Measurements from ENCODE around the gene GEMIN8. TPM values are rescaled to one million over a fixed set of nuclear protein-coding genes. Genes with fewer than 3 reads are reported as not detected.

The GEMIN8 gene, protein sequence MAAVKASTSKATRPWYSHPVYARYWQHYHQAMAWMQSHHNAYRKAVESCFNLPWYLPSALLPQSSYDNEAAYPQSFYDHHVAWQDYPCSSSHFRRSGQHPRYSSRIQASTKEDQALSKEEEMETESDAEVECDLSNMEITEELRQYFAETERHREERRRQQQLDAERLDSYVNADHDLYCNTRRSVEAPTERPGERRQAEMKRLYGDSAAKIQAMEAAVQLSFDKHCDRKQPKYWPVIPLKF
- 17.4 TPM for total RNA-seq

DNA sequence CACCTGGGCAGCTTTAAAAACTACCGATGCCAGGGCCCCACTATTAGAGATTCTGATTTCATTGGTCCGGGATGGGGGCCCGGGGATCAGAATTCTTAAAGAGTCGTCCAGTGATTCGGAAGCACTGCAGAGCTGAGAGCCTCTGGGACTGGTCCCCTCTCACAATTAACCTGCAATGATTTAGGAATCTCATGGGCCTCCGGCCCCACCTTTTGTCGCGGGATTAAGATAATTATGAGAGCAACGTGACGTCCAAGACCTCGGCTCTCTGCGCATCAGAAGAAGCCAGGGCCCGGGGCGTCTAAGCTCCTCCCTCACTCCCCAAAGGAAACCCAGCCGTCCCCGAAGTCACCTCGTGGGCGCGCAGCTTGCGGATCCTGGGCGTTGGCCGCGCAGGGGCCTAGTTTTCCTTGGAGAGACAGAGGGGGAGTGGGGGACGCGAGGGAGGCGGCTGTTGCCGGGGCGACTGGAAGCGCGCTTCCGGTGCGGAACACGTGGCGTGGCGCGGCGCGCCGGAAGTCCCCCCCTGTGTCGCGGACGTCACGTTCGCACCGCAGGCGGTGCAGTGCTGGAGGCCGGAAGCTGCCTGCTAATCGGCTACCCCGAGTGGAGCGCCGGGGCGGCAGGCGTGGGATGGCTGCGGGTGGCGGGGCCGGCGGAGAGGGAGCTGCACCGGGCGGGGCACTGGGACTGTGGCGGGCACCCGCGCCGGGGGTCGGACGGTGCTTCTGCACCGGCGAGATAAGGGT lies at the start of gene GEMIN8:
TSS of gene GEMIN8 (minus strand) at position 468 of the 749 bp plus-strand sequence. CDS start 8,414 bp downstream, outside the sequence.
- peak; percentile 95 for ATAC-seq

DNA sequence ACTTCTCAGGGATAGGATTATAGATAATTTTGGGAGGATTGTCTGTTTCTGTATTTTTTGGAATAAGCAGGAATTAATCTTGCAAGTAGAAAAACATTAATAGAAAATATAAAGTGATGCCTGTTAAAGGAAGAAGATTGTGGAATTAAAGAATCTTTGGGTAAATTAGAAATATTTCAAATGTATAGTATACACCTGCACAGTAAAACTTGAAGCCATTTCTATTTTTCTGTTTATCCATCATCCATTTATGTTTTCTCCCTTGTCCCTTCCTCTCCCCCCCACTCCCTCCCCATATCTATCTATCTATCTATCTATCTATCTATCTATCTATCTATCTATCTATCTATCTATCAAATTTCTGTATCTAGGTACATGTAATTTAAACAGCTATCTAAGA lies 46.9 kb upstream of the GEMIN8 start:
- no peak for ATAC-seq

DNA sequence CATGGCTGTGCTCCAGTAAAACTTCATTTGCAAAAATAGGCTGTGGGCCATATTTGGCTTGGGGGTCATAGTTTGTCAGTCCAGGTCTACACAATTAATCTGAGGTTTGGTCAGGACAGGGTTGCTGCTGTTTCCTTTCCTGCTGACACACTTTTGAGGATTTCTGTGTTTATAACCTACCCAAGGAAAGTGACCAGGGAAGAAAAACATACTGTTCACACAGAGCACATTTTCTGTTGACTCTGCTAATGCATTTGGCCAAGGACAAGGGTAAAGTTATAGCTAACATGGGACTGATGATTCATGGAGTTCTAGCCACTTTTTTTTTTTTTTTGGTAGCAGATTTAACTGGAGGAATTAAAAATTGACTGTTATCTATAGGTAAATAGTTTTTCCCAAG lies 43.9 kb upstream of the GEMIN8 start:
- no peak for ATAC-seq

DNA sequence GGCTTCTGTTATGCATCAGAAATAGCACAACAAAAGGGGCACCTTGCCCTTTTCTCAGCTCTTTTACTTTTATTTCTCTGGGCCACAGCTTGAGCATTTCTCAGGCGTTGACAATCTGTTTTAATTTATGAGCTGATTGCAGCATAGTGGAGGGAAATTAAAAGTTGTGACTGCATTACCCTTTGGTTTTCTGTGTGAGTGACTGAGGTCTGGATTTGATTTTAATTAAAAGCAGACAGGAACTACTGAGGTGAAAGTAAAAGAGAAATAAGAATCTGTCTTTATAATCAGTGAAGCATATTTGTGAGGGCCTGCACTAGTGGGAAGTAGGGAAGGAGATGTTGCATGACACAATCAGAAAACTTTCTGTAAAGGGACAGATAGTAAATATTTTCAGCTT lies 43.4 kb upstream of the GEMIN8 start:
- no peak for ATAC-seq

DNA sequence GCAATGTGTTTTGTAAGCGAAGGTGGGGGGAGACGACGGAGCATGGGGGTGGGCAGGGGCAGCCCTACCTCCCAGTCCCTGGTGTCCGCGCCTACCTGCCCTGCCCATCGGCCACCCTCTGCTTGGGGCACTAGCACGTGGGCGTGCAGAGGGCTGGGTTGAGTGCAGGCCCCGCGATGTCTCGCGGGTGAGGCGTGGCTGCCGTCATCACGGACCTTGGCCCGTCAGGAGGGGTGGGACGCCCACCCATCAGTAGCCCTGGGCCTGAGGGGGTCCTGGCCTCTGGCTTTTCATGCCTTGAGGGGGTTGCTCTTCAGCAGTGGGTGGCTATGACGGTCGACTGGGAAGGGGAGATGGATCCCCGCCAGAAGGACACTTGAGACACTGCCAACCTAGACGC lies 36.1 kb upstream of the GEMIN8 start:
- ATAC-seq = no peak

DNA sequence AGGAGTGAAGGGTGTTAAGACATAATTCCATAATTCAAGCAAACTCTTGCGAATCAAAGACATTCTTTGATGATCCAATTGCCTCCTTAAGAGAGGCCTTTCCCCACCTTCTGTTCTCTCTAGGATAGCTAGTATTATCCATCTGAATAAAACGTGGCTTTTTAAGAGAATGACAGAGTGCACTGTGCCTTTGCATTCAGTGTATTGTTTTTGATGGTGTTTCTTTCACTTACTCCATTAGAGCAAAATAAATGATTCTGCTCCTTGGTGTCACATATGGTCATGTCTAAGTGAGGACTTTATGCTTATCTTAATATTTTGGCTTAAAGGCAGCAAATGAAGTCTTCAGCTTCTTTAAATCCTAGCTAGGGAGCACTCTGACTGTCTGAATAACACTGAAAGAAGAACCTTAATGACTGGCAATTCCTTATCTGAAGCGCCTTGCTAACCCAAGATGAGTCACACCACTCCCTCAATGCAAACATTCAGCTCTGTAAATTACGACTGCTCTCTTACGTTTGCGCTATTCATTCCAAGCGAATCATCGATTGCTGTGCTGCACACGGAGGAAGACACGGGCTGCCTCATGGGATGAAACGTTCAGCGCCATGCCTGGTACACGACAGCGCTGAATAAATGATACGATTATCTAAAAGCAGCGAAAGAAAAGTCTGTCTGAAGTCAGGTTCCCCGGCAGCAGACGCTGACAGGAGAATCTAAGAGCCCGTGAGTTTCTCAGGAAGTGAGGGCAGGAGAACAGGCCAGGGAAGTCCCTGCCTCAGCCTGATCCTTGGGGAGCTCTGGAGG lies 35.1 kb upstream of the GEMIN8 start:
- no peak for ATAC-seq

DNA sequence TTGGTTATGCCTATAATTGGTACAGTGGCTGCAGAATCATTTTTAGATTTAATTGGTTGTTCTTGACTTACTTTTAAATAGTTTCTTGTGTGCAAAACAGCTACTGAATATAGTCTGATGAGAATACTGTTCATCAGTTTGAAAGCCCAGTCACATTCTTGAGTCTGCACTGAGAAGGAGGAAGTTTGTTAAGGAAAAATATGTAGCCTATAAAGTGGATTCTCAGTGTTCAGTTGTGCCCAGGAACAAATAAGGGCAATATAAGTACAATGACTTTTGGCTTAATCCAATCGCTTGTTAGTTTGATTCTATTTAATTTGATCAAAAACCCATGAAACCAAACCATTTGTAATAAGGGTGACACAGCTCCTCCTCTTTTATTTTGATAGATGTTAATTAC lies 32.8 kb upstream of the GEMIN8 start:
- no peak for ATAC-seq

DNA sequence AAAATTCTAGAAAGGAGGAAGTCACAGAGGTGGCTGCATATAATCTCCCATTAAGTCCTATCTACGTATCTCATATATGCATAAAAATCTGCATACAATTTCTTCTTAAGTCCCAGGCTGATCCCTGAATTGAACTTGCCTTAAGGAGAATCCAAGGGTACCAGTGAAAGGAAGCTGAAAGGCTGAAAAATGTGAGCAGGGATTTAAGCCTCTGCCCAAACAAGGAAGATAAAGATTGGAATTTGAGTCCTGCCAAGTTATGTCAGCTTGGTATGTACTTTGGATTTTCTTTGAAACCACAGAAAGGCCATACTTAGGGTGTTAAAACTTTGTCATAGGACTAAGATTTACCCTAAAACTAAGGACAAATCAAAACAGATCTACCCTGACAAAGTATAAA lies 26.5 kb upstream of the GEMIN8 start:
- ATAC-seq = no peak

DNA sequence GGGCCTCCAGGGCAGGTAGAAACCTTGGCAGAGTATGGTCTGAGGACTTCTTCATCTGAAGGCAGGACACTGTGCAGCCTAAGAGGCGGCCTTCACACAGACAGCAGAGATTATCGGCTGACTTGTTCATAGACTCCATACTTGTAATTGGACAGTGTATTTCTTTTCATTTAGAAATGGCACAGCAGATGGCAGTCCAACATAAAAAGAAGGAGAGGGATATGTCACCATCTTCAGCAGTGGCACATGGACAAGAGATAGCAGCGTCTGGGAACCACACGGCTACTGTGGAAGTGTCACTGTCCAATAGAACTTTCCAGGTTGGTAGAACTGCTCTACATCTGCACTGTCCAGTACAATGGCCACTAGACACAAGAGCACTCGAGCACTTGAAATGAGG lies 21.7 kb upstream of the GEMIN8 start:
- no peak for ATAC-seq

DNA sequence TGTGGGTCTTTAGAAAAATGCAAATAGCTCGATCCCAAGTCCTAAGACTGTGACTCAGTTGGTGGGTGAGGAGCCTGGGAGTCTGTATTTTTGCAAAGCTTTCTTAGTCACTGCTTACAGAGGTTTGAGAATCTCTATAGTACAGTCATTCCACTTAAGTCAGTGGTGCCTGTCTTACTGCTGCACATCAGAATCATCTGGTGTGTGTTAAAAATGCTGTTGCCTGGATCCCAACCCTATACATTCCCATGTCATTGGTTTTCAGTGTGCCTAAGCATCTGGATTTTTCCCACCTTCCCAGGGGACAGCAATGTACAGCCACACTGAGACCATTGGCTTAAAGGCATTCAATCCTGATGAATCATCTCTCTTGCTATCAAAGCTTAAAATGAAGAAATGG lies 21.0 kb upstream of the GEMIN8 start:
- no peak for ATAC-seq

DNA sequence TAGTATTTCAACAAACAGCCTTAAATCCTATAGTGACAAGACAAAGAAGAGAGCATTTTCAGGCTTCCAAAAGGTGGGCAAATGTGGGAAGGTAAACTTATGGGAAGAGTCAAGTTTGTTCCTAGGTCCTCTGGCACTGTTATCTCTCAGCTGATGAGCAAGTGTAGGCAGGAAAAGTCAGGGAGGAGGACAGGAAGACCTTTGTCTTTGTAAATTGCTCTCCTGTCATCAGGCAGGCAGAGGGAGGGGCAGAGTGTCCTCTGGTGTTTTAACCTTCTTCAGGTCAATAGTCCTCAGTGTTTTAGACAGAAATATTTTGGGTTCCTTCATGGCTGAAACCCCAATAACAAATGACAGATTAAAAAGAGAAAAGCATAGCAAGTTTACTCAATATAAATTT lies 13.5 kb upstream of the GEMIN8 start:
- ATAC-seq = no peak

DNA sequence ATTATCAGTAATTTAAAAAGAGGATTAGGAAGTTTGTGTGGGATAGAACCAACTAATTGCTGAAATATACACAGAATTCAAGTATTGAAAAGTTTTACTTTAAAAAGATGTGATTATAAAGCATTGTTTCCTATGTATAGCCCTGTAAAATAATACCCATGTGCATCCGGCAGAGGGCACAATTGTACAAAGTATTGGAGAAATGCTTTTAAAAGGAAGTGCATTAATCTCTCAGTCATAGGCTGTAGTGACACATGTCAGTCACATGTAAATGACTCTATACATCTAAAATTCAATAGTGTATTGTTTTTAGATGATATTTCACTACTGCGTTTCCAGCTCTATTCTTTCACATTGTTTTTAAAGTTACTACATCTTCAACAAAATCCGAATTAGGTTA lies 9.7 kb upstream of the GEMIN8 start:
- peak; percentile 79 for ATAC-seq

DNA sequence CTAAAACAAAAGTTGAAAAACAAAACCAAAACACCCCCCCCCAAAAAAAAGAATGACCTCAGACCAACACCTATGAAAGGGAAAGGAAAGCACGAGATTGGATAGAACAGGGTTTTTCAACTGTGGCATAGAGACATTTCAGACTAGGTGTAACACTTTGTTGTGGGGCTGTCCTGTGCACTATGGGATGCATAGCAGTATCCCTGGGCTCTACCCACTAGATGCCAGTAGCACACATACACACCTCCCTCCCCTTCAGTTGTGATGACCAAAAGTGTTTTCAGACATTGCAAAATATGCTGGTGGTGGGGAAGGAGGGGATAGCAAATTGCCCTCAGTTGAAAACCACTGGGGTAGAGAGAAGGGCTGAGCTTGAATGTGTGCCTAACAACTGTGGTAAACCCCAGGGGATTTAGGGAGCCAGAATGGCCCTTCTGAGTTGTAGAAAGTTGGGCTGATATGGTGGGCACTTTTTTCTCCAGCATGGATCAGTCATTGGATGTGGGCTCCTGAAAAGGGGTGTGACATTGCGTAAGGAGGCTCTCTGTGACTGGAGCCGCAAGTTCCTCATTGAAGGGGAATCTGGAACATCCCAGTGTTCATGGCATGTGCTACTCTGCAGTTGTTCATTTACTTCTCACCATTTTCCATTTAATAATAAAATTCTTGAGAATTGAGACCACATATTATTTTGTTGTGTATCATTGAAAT lies 8.8 kb upstream of the GEMIN8 start:
- ATAC-seq = no peak

DNA sequence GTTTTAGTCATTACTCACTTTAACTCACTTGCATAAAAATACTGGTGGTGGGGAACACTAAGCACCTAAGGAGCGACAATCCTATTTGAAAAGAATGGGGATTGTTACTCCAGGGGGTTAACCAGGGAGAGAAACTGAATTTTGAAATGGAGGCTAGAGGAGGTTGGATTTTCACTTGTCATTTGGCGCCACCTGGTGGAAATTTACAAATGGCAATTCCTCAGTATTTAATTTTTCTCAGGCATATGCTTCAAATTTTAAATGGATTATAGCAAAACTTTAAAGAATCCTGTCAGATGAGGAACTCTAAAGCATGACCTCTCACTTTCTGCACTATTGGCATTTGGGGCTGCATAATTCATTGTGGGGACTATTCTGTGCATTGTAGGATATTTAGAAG lies 2.7 kb upstream of the GEMIN8 start:
- no peak for ATAC-seq

DNA sequence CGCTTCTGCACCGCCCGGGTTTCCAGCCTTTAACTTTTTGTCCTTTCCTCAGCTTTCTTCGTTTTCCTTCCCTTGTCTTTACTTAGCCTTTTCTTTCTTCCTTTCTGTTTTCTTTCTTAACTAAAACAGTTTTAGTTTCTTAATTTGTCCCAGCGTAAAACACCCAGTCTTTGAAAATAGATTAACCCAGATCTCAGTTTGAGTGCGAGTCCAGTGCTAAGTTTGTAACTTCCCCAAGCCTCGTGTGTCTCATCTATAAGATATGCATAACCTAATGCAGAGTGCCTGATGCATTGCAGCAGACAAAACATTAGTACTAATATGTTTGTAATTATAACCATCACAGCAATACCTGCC lies 460 bp upstream of the GEMIN8 start:
- ATAC-seq = peak; percentile 24

DNA sequence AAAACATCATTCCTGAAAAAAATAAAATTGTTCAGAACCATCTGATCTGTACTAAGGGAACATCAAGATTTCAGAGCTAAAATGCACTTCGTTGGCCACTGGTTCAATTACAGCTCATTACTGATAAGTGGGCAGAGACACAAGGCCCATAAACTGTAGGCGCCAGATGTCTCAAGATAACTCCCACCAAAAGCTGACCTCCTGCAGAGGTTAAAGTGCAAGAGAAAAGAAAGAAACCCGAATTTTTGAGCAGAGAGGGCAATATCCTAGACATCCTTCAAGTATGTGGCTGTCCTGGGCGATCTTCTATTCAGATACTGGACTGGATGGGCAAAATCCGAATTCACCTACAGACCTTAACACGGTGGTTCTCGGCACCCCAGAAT lies 660 bp downstream of the GEMIN8 start:
- no peak for ATAC-seq

DNA sequence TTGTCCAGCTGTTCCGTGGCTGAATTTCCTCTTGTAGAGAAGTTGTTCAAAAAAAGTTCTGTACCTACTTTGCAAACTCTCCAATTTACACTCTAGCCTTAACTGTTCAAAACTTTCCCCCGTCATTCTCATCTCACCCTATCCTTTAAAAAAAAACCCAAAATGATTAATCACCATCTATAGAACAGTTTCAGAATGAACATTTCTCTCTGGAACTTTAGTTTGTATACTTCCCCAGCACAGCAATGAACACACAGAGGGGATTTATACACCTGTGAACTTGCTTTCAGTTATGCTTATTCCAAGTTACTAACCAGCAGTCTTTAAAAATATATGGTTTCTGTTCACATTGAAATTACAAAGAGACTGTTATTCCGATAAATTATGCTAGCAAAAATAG lies 1.2 kb downstream of the GEMIN8 start:
- no peak for ATAC-seq

DNA sequence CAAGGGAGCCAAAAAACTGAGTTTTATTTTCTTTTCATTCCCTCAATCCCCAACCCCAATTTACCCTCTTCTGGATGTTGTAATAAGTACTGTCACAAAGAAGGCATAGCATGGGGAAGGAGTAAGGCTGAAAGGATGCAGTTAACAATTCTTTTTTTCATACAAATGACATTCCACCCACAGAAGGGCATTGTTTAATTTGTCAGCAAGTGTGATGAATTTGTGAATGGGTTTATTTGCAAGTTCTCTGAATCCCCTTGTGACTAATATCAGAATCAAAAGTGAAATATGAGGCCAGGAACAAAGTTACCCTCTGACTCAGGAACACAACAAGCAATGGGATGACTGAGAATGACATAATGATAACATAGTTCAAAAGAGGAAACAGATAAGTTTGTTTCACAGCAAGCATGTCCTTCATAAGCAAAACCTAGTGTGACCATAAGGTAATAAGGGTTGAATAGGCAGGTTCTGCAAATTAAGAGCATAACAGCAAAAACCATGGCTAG lies 2.1 kb downstream of the GEMIN8 start:
- peak; percentile 25 for ATAC-seq

DNA sequence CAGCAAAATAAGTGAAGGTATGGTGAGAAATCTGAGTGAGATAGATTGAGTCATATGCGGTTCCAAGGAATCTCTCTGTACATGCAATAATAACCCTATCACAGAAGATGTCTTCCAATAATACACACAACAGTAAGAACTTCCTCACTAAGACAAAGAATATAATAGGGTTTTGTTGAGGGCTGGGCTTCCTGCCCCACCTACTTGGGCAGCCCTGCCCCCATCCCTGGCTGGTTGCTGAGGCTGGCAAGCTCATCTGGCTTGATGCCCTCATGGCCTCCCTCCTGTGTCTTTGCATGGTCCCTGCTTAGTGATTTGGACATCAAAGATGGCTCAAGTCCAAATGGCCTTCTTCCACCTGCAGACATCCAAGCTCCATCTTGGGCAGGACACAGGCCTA lies 2.7 kb downstream of the GEMIN8 start:
- peak; percentile 34 for ATAC-seq

DNA sequence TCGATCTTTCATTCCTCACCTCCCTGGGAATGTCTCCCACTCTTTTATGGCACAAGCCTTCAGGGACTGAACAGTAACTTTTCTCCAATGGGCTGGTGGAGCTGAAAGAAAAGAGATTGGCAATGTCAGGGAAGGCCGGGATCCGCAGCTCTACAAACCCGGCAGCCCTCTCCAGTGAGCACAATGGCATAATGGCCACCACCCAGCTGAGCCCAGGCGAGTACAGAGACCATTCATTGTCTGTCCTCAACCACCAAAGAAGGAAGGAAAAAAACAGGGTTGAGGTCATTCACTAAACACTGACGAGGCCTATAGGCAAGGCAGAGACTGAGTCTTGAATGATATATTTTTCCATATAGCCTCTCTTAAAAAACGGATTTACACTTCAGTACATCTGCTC lies 3.6 kb downstream of the GEMIN8 start:
- ATAC-seq = no peak

DNA sequence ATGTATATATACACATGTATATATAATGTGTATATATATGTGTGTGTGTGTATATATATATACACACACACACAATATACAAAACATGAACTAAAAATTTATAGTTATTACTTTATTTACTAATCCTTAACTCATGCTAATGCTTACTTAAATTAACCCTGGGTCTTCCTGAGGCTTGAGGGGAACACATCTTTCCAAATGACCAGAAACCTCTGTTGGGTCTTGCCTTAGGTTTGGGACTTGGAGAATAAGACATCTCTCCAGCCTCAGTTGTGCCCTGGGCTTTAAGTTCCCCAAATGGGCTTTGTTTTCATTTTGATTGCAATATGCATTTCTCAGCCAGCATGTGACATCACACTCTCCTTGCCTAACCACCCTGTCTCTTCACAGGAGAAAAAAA lies 7.7 kb downstream of the GEMIN8 start:
- no peak for ATAC-seq

DNA sequence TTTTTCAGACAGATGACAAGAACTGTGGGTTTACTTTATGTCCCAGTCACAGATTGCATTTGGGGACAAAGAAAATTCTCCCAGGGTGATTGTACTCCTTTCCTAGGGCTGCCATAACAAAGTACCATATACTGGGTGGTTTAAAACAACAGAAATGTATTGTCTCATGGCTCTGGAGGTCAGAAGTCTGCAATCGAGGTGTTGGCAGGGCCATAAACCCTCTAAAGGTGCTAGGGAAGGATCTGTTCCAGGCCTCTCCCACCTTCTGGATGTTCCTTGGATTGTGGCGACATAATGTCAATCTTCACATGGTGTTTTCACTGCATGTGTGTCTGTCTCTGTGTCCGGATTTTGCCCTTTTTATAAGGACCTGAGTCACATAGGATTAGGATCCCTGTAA lies 12.3 kb downstream of the GEMIN8 start:
- ATAC-seq = no peak

DNA sequence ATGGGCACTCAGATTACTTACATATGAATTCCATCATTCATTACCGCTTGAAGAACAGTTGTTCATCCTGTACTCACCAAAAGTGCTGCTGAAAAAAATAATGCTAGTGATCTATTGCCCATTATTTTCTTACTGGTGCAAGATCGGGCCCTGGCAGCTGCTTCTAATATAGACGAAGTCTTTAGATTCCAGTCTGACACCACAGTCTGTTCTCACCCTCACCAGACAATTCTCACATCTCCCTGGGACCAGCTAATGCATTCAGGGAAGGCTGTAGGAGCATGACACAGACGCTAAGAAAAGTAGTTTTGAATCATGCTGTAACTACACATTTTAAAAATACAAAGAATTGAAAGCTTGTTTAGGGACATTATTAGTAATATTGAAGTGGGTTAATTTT lies 13.8 kb downstream of the GEMIN8 start:
- no peak for ATAC-seq

Measured in esophagus mucosa (tissue), 1 donor.